Neural cell (in vitro differentiated cells): ENCODE results near the gene SPATA19.

ENCODE experiments used
- EP300 ChIP-seq: fragments of 450-650 bp; conservative IDR thresholded peaks from 2 replicates; pipeline ENCODE4 v1.6.1; 2014; ENCODE audit warnings: antibody characterized with exemption, mild to moderate bottlenecking, moderate library complexity; ENCODE audit not compliant: poor library complexity, severe bottlenecking
- TF ChIP-seq, protein P1 (sequence below): fragments of 450-650 bp; IDR thresholded peaks from 2 replicates; pipeline ENCODE4 v1.5.1; 2014; ENCODE audit warnings: antibody characterized with exemption, mild to moderate bottlenecking, moderate library complexity; ENCODE audit not compliant: poor library complexity, severe bottlenecking

DNA sequence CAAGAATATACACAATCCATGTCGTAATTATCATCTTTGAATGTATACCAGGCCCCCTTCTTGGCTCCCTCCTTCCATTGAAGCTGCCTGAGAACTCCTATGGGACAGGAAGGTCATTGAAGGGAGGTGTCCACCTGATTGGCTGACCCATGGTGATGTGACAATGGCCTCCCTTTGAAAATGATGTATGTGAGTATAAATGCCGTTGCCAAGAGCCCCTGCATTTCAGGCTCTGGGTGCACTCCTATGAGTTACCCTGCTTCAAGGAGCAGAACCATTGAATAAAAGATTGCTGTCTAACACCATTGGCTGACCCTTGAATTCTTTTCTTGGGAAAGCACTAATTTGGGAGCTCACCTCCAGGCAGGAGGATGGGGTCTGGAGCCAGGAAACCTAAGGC is at the start of gene SPATA19:
- TF ChIP-seq EP300 = no peak
- TF ChIP-seq, protein P1, sequence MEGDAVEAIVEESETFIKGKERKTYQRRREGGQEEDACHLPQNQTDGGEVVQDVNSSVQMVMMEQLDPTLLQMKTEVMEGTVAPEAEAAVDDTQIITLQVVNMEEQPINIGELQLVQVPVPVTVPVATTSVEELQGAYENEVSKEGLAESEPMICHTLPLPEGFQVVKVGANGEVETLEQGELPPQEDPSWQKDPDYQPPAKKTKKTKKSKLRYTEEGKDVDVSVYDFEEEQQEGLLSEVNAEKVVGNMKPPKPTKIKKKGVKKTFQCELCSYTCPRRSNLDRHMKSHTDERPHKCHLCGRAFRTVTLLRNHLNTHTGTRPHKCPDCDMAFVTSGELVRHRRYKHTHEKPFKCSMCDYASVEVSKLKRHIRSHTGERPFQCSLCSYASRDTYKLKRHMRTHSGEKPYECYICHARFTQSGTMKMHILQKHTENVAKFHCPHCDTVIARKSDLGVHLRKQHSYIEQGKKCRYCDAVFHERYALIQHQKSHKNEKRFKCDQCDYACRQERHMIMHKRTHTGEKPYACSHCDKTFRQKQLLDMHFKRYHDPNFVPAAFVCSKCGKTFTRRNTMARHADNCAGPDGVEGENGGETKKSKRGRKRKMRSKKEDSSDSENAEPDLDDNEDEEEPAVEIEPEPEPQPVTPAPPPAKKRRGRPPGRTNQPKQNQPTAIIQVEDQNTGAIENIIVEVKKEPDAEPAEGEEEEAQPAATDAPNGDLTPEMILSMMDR = no peak
